ENCODE data around the gene SMIM23. TPM values are rescaled to one million over a fixed set of nuclear protein-coding genes. Genes with fewer than 3 reads are reported as not detected.

SMIM23 gene
- total and polyA plus RNA-seq, 9 donors = not detected

DNA sequence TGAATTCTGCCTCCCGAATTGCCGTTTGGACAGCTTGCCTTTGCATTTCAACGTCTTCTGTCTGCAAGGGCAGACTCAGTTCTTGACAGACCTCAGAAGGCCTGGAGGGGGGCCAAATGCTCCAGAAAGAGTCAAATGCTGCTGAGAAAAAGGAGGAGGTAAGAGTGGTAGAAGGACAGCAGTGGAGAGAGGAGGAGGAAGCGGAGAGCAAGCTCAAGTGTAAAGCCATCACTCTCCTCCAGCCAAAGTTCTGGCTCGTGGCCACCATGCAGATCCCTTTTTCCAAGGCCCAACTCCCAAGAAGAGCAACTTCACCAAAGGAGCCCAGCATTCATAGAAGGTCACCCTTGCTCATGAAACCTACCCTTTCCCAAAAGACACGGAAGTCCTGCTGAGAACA is 36.9 kb upstream of the SMIM23 start:
- DNase-seq = no peak

DNA sequence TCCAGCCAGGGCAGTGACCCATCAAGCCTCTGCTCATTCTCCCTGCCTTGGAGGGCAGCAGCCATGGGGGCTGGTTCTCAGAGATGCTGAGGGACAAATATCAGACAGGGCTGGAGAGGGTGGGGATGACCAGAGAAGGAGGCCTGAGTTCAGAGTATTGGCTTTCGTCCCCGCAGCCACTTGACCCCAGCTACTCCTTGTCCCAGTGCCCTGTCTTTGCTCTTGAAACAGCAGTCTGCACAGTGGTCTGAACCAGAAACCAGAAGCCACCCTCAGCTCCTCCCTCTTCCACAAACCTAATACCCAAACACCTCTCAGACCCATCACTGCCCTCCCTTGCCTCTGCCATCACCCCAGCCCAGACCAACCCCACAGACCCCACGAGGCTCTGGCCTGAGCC is 36.3 kb upstream of the SMIM23 start:
- Histone ChIP-seq H3K36me3 (ENCODE audit: control insufficient read depth, insufficient read depth, low read length) (no peaks in the 10 kb centered on the region), H3K27me3 (ENCODE audit: control insufficient read depth, insufficient read depth, low read length) (no peaks in the 10 kb centered on the region), H3K27ac (ENCODE audit: low read length) (no peak overlapping the region), H3K4me3 (ENCODE audit: low read length) (no peak overlapping the region), H3K4me1 (ENCODE audit: control insufficient read depth, insufficient read depth, low read length) (no peaks in the 10 kb centered on the region), H3K9me3 (replicated peaks; ENCODE audit: control insufficient read depth, low read depth, low read length) (no peaks in the 10 kb centered on the region)
- DNase-seq = no peak
- 70% methylated on average over 3 of the region's 3 CpGs for WGBS (ENCODE audit: insufficient coverage)

More for the DNA sequence above, 36.9 kb upstream of the SMIM23 start:
- H3K27ac ChIP-seq (ENCODE audit: low read length) = no peak overlapping the region
- WGBS (ENCODE audit: insufficient coverage) = 76% methylated on average over 5 of the region's 6 CpGs
- no peaks in the 10 kb centered on the region for H3K9me3 ChIP-seq (replicated peaks; ENCODE audit: control insufficient read depth, low read depth, low read length)
- peaks cover 2% of the 10 kb centered on the region for H3K4me1 ChIP-seq (ENCODE audit: control insufficient read depth, insufficient read depth, low read length)
- no peaks in the 10 kb centered on the region for H3K36me3 ChIP-seq (ENCODE audit: control insufficient read depth, insufficient read depth, low read length)
- no peak overlapping the region for H3K4me3 ChIP-seq (ENCODE audit: low read length)
- no peaks in the 10 kb centered on the region for H3K27me3 ChIP-seq (ENCODE audit: control insufficient read depth, insufficient read depth, low read length)

DNA sequence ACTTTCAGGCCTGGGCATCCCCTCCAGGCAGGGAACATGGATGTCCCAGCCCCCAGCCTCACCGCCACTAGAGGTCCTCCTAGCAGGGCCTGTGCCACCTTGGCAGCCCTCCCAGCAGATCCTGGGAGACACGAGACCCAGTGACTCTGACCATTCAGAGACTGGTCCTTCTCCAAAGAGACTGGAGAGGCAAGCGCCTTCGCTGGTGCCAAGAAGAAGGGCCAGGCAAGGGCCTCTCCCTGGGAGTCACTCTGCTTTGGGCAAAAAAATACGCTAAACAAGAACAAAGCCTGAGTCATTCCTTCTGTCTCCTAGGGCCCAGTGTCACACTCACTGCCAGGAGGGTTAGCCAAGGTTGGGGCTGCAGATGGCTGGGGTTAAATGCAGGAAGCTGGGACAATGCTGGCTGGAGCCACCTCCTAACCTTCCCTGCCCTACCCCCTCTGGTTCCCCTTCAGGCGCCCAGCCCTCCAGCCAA is 35.3 kb upstream of the SMIM23 start:
- H3K36me3 ChIP-seq (ENCODE audit: control insufficient read depth, insufficient read depth, low read length) = no peaks in the 10 kb centered on the region
- no peaks in the 10 kb centered on the region for H3K4me1 ChIP-seq (ENCODE audit: control insufficient read depth, insufficient read depth, low read length)
- H3K4me3 ChIP-seq (ENCODE audit: low read length) = no peak overlapping the region
- H3K27me3 ChIP-seq (ENCODE audit: control insufficient read depth, insufficient read depth, low read length) = no peaks in the 10 kb centered on the region
- H3K9me3 ChIP-seq (replicated peaks; ENCODE audit: control insufficient read depth, low read depth, low read length) = no peaks in the 10 kb centered on the region
- no peak for DNase-seq
- H3K27ac ChIP-seq (ENCODE audit: low read length) = no peak overlapping the region
- WGBS (ENCODE audit: insufficient coverage) = 70% methylated on average over 6 of the region's 6 CpGs

DNA sequence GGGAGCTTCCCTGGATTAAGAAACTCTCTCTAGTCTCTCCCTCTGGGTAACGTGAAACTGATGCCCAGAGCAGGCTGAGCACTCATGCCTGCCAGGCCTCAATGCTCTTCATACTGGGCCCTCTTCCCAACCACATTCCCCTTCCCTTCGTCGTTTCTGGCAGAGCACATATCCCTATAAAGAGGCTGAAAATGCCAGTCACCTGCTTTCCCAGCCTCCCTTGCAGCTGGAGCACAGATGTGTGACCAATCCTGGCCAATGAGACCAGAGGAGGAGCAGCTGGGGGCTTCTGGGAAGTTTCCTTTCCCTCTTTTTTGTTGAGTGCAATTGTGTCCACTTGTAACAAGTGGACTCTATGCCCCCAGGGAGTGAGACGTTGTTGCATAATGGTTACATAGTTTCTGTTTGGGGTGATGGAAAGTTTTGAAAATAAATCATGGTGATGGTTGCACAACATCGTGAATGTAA is 30.2 kb upstream of the SMIM23 start:
- Histone ChIP-seq H3K36me3 (ENCODE audit: control insufficient read depth, insufficient read depth, low read length) (no peaks in the 10 kb centered on the region), H3K4me3 (ENCODE audit: low read length) (no peak overlapping the region), H3K9me3 (replicated peaks; ENCODE audit: control insufficient read depth, low read depth, low read length) (no peaks in the 10 kb centered on the region), H3K27me3 (ENCODE audit: control insufficient read depth, insufficient read depth, low read length) (no peaks in the 10 kb centered on the region), H3K27ac (ENCODE audit: low read length) (no peak overlapping the region), H3K4me1 (ENCODE audit: control insufficient read depth, insufficient read depth, low read length) (no peaks in the 10 kb centered on the region)
- 50% methylated on average over 1 of the region's 5 CpGs for WGBS (ENCODE audit: insufficient coverage)
- DNase-seq = no peak

DNA sequence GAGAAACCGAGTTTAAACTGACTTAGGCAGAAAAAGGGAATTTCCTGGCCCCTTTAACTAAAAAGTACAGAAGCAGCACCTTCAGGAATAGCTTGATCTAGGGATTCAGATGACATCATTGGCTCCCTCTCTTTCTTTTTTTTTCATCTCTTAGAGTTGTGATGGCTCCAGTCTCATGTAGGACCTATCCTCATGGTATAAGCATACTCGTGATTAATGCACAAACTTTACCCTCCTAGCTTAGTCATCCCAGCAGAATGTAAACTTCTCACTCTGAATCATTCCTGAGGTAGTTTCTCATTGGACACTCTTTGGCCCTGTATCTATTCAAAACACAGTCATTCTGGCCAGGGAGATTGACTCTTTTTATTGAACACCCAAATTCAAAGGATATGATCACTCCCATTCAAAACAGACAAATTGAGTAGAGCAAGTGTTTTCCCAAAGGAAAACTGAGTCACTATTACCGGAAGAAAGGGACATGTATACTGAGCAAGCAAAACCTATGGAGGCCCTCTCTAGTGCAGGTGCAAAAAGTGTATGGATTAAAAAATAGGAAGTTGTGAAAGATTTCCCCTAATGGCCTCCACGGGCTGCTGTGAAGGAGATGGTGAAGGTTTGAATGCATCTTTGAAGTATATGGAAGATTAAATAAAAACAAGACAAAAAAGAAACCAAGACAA is 27.6 kb upstream of the SMIM23 start:
- Histone ChIP-seq H3K4me3 (ENCODE audit: low read length) (no peak overlapping the region), H3K9me3 (replicated peaks; ENCODE audit: control insufficient read depth, low read depth, low read length) (no peaks in the 10 kb centered on the region), H3K27ac (ENCODE audit: low read length) (no peak overlapping the region), H3K4me1 (ENCODE audit: control insufficient read depth, insufficient read depth, low read length) (no peaks in the 10 kb centered on the region), H3K27me3 (ENCODE audit: control insufficient read depth, insufficient read depth, low read length) (no peaks in the 10 kb centered on the region), H3K36me3 (ENCODE audit: control insufficient read depth, insufficient read depth, low read length) (no peaks in the 10 kb centered on the region)
- no peak for DNase-seq
- WGBS (ENCODE audit: insufficient coverage) = 82% methylated on average over 1 of the region's 4 CpGs

DNA sequence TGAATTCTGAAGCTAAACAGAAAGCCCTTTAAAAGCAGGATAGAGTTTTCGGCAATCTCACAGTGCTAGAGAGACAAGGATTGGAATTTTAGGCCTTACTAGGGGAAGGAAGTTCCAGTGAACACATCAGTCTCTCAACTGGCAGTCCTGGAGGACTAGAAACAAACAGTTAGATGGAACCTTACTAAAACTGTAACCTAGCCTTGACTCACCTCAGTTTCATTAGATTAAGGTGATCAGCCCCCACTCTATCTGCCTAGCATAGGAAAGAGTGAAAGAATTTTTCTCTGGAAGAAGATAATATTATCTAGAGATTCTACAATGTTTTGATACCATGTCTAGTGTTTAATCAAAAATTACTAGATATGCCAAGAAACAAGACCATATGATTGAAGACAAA is 25.8 kb upstream of the SMIM23 start:
- DNase-seq = no peak
- Histone ChIP-seq H3K27me3 (ENCODE audit: control insufficient read depth, insufficient read depth, low read length) (no peaks in the 10 kb centered on the region), H3K4me3 (ENCODE audit: low read length) (no peak overlapping the region), H3K9me3 (replicated peaks; ENCODE audit: control insufficient read depth, low read depth, low read length) (no peaks in the 10 kb centered on the region), H3K4me1 (ENCODE audit: control insufficient read depth, insufficient read depth, low read length) (no peaks in the 10 kb centered on the region), H3K36me3 (ENCODE audit: control insufficient read depth, insufficient read depth, low read length) (no peaks in the 10 kb centered on the region), H3K27ac (ENCODE audit: low read length) (no peak overlapping the region)
- no CpG with 5 or more reads among the region's 1 CpG for WGBS (ENCODE audit: insufficient coverage)

DNA sequence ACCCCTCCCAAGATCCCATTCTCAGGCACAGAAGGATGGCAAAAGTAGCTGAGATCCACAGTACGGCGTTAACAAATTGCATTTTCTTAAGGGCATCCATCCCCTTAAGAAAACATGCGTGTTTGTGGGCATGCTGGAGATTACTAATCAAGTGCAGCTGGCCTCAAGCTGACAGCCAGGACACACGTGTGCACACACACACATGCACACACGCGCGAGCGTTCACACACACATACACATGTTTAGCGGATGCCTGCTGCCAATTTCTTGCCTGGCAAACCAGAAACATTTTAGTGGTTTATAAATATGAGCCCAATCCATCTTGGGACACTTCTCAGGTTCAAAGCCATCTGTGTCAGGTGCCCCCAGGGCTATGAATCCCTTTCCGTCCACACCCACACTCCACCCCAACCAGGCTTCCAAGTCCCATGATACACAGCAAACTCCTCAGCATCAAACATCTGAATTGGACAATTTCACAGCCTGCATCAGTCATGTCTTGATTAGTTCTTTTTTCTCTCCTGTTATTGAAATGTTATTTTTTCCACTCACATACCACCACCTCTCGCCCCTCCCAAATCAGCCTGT is 23.5 kb upstream of the SMIM23 start:
- no peak for DNase-seq
- no peak overlapping the region for H3K27ac ChIP-seq (ENCODE audit: low read length)
- H3K9me3 ChIP-seq (replicated peaks; ENCODE audit: control insufficient read depth, low read depth, low read length) = no peaks in the 10 kb centered on the region
- H3K4me3 ChIP-seq (ENCODE audit: low read length) = no peak overlapping the region
- no peaks in the 10 kb centered on the region for H3K4me1 ChIP-seq (ENCODE audit: control insufficient read depth, insufficient read depth, low read length)
- H3K27me3 ChIP-seq (ENCODE audit: control insufficient read depth, insufficient read depth, low read length) = no peaks in the 10 kb centered on the region
- no peaks in the 10 kb centered on the region for H3K36me3 ChIP-seq (ENCODE audit: control insufficient read depth, insufficient read depth, low read length)
- WGBS (ENCODE audit: insufficient coverage) = no CpG with 5 or more reads among the region's 11 CpGs

DNA sequence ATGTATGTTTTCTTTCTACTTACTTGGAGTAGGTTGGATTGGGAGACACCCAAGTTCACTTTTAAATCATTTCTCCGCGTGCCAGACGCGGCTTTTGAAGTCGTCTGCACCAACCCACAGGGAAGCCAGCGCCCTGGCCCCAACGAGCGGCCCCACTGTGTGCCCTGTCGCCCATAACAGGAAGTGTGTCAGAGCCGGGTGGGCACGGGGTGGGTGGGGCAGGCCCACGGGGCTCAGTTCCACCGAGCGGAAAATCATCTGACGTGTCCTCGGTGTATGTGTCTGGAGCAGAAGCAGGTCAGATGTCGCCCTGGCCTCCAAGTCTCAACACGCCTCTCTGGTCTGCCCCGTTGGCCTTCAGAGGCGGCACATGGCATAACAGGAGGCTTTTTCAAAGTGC is 22.7 kb upstream of the SMIM23 start:
- Histone ChIP-seq H3K4me3 (ENCODE audit: low read length) (no peak overlapping the region), H3K9me3 (replicated peaks; ENCODE audit: control insufficient read depth, low read depth, low read length) (peaks cover 2% of the 10 kb centered on the region), H3K4me1 (ENCODE audit: control insufficient read depth, insufficient read depth, low read length) (no peaks in the 10 kb centered on the region), H3K27me3 (ENCODE audit: control insufficient read depth, insufficient read depth, low read length) (no peaks in the 10 kb centered on the region), H3K27ac (ENCODE audit: low read length) (no peak overlapping the region), H3K36me3 (ENCODE audit: control insufficient read depth, insufficient read depth, low read length) (no peaks in the 10 kb centered on the region)
- 70% methylated on average over 14 of the region's 20 CpGs for WGBS (ENCODE audit: insufficient coverage)
- DNase-seq = peak; percentile 54

DNA sequence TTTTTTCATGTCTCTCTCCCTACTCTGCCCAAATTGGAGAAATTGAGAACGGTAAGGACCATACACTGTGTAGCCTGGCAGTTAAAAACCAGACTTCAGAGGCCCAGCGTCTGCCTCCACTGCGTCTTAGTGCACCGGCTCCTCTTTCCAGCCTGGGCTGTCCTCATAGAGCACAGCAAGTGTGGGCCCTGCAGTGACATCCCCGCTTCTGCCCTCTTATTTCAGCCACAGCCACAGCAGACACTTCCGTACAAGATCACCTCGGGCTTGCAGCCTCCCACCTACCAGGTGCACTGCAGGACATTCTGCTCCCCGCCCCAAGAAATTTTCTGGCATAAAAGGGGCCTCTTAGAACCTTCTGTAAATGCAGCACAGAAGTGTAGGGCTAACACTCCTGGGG is 21.4 kb upstream of the SMIM23 start:
- no peaks in the 10 kb centered on the region for H3K27me3 ChIP-seq (ENCODE audit: control insufficient read depth, insufficient read depth, low read length)
- no peaks in the 10 kb centered on the region for H3K36me3 ChIP-seq (ENCODE audit: control insufficient read depth, insufficient read depth, low read length)
- H3K9me3 ChIP-seq (replicated peaks; ENCODE audit: control insufficient read depth, low read depth, low read length) = peaks cover 4% of the 10 kb centered on the region
- DNase-seq = no peak
- H3K4me3 ChIP-seq (ENCODE audit: low read length) = no peak overlapping the region
- H3K4me1 ChIP-seq (ENCODE audit: control insufficient read depth, insufficient read depth, low read length) = no peaks in the 10 kb centered on the region
- WGBS (ENCODE audit: insufficient coverage) = 88% methylated on average over 8 of the region's 8 CpGs
- no peak overlapping the region for H3K27ac ChIP-seq (ENCODE audit: low read length)

DNA sequence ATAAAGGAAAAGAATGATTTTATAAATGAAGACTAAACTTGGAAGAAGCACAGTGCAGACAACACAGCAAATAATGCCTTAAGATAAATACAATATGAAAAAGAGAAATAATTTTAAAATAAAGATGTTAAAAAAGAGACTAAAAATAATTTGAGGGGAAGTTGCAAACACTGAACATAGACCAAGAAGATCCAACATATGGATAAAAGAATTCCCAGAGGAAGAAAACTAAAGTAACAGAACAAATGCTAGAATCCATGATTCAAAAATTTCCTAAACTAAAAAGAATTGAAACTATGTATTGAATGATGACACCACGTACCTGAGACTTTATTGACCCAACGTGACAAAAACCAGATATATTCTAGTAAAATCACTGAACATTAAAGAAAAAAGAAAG is 18.7 kb upstream of the SMIM23 start:
- no CpG with 5 or more reads among the region's 2 CpGs for WGBS (ENCODE audit: insufficient coverage)
- Histone ChIP-seq H3K9me3 (replicated peaks; ENCODE audit: control insufficient read depth, low read depth, low read length) (peaks cover 4% of the 10 kb centered on the region), H3K27ac (ENCODE audit: low read length) (no peak overlapping the region), H3K4me1 (ENCODE audit: control insufficient read depth, insufficient read depth, low read length) (no peaks in the 10 kb centered on the region), H3K36me3 (ENCODE audit: control insufficient read depth, insufficient read depth, low read length) (no peaks in the 10 kb centered on the region), H3K4me3 (ENCODE audit: low read length) (no peak overlapping the region), H3K27me3 (ENCODE audit: control insufficient read depth, insufficient read depth, low read length) (no peaks in the 10 kb centered on the region)
- no peak for DNase-seq

Data from muscle of leg (tissue), 11 donors.